Activated B cell treated with CpG ODN at 0.5 μM for 24 hours (primary cell): Measurements from ENCODE around the gene GPR153. TPM values are rescaled to one million over a fixed set of nuclear protein-coding genes. Genes with fewer than 3 reads are reported as not detected.

Experiments
- ATAC-seq: fragments of 200-7000 bp; cut with Tn5 transposase; one replicate; pipeline ENCODE4 v1.10.0; 2021; ENCODE audit warnings: low read depth, mild to moderate bottlenecking, moderate library complexity
- CTCF ChIA-PET: fragments of 350-600 bp; sonication (Branson Sonifier 250); formaldehyde crosslinking; loops from one replicate; lab custom pipeline; 2021; ENCODE audit warnings: antibody characterized with exemption; lab: Charles Lee
- POLR2A ChIA-PET: fragments of 350-600 bp; sonication (Branson Sonifier 250); formaldehyde crosslinking; loops from one replicate; lab custom pipeline; 2021; ENCODE audit warnings: antibody characterized with exemption; lab: Charles Lee
- DNase-seq: peaks from one replicate; pipeline ENCODE4 v3.0.0; 2022
- H3K27ac Mint-ChIP-seq: one replicate; pipeline ENCODE4 v1.8.0; 2020; ENCODE audit warnings: mixed read lengths
- H3K27me3 Mint-ChIP-seq: one replicate; pipeline ENCODE4 v1.8.0; 2021; ENCODE audit warnings: mixed read lengths
- H3K36me3 Mint-ChIP-seq: one replicate; pipeline ENCODE4 v1.8.0; 2021; ENCODE audit warnings: low read depth, mixed read lengths
- H3K4me1 Mint-ChIP-seq: one replicate; pipeline ENCODE4 v1.8.0; 2021; ENCODE audit warnings: mixed read lengths
- H3K4me3 Mint-ChIP-seq: one replicate; pipeline ENCODE4 v1.8.0; 2020; ENCODE audit warnings: mild to moderate bottlenecking, mixed read lengths
- H3K9me3 Mint-ChIP-seq: one replicate; pipeline ENCODE4 v1.8.0; 2020; ENCODE audit warnings: mixed read lengths
- CTCF ChIP-seq: fragments of 200-600 bp; IDR thresholded peaks from one replicate; pipeline ENCODE4 v1.8.0; 2022; ENCODE audit warnings: antibody characterized with exemption, mild to moderate bottlenecking
- intact Hi-C: fragments of 100-400 bp; cut with micrococcal nuclease; formaldehyde crosslinking; loops from one replicate; pipeline ENCODE4 v1.15.1; 2024
- total RNA-seq: library from RNA; stranded (reverse); gene quantifications from 2 replicates; pipeline ENCODE4 v1.2.3, GENCODE V29; 2022

Gene GPR153
- total RNA-seq, 1 donor from 2014 or later, result 0.22 TPM

GRCh38 chr1:6294080-6294889 lies 33.4 kb upstream of the GPR153 start:
- peaks cover 6% of the 10 kb centered on the region for H3K4me1 Mint-ChIP-seq
- no peaks in the 10 kb centered on the region for H3K36me3 Mint-ChIP-seq
- H3K9me3 Mint-ChIP-seq, result no peaks in the 10 kb centered on the region
- POLR2A ChIA-PET, result no interaction called here
- no peak for TF ChIP-seq CTCF
- CTCF ChIA-PET, result no interaction called here
- H3K27me3 Mint-ChIP-seq, result no peaks in the 10 kb centered on the region
- intact Hi-C loops, result no loop called here
- H3K4me3 Mint-ChIP-seq, result no peak overlapping the region
- ATAC-seq (no peak), DNase-seq (no peak)
- H3K27ac Mint-ChIP-seq, result no peak overlapping the region

- Mint-ChIP-seq H3K9me3 (no peaks in the 10 kb centered on the region), H3K27me3 (no peaks in the 10 kb centered on the region), H3K4me3 (no peak overlapping the region), H3K36me3 (no peaks in the 10 kb centered on the region), H3K4me1 (peaks cover 6% of the 10 kb centered on the region), H3K27ac (no peak overlapping the region)
- ATAC-seq (no peak), DNase-seq (no peak)
- intact Hi-C loops, result no loop called here
- TF ChIP-seq CTCF, result no peak
- ChIA-PET POLR2A (no interaction called here), CTCF (no interaction called here)
These were observed 31.2 kb upstream of the GPR153 start for GRCh38 chr1:6292102-6292501.

GRCh38 chr1:6288665-6289064 lies 27.8 kb upstream of the GPR153 start:
- ATAC-seq (no peak), DNase-seq (no peak)
- no peaks in the 10 kb centered on the region for H3K27me3 Mint-ChIP-seq
- intact Hi-C loops, result no loop called here
- POLR2A ChIA-PET, result no interaction called here
- H3K36me3 Mint-ChIP-seq, result no peaks in the 10 kb centered on the region
- H3K9me3 Mint-ChIP-seq, result no peaks in the 10 kb centered on the region
- CTCF ChIA-PET, result no interaction called here
- H3K4me3 Mint-ChIP-seq, result no peak overlapping the region
- H3K4me1 Mint-ChIP-seq, result peaks cover 6% of the 10 kb centered on the region
- H3K27ac Mint-ChIP-seq, result no peak overlapping the region
- TF ChIP-seq CTCF, result no peak

GRCh38 chr1:6288026-6288425 lies 27.1 kb upstream of the GPR153 start:
- H3K9me3 Mint-ChIP-seq, result no peaks in the 10 kb centered on the region
- intact Hi-C loops, result no loop called here
- H3K4me3 Mint-ChIP-seq, result no peak overlapping the region
- no peaks in the 10 kb centered on the region for H3K36me3 Mint-ChIP-seq
- H3K27me3 Mint-ChIP-seq, result no peaks in the 10 kb centered on the region
- CTCF ChIA-PET, result no interaction called here
- ATAC-seq, result no peak
- no peak for DNase-seq
- H3K27ac Mint-ChIP-seq, result no peak overlapping the region
- TF ChIP-seq CTCF, result no peak
- POLR2A ChIA-PET, result no interaction called here
- peaks cover 6% of the 10 kb centered on the region for H3K4me1 Mint-ChIP-seq

GRCh38 chr1:6287431-6287886 lies 26.6 kb upstream of the GPR153 start:
- Mint-ChIP-seq H3K36me3 (no peaks in the 10 kb centered on the region), H3K27ac (no peak overlapping the region)
- intact Hi-C loops, result no loop called here

More at GRCh38 chr1:6287431-6287886, 26.6 kb upstream of the GPR153 start:
- H3K4me1 Mint-ChIP-seq, result peaks cover 6% of the 10 kb centered on the region
- ATAC-seq (no peak), DNase-seq (no peak)
- TF ChIP-seq CTCF, result no peak
- POLR2A ChIA-PET, result no interaction called here
- no peak overlapping the region for H3K4me3 Mint-ChIP-seq
- CTCF ChIA-PET, result interaction anchor here (0.9 kb wide), 1 partner anchor 150 kb away, joined by 3 read pairs; no protein-coding TSS in a partner anchor
- no peaks in the 10 kb centered on the region for H3K27me3 Mint-ChIP-seq
- H3K9me3 Mint-ChIP-seq, result no peaks in the 10 kb centered on the region
